Fibroblast of upper back skin (primary cell): Measurements from ENCODE around the gene KBTBD4.
"Not testable (repeated sequence)": the region's sequence is repeated elsewhere in the genome, so short reads cannot be mapped to it uniquely, and the experiment has no call there.

Experiments
- DNase-seq: peaks from one replicate; pipeline ENCODE4 v3.0.0-alpha.2; 2013

KBTBD4 gene

DNA sequence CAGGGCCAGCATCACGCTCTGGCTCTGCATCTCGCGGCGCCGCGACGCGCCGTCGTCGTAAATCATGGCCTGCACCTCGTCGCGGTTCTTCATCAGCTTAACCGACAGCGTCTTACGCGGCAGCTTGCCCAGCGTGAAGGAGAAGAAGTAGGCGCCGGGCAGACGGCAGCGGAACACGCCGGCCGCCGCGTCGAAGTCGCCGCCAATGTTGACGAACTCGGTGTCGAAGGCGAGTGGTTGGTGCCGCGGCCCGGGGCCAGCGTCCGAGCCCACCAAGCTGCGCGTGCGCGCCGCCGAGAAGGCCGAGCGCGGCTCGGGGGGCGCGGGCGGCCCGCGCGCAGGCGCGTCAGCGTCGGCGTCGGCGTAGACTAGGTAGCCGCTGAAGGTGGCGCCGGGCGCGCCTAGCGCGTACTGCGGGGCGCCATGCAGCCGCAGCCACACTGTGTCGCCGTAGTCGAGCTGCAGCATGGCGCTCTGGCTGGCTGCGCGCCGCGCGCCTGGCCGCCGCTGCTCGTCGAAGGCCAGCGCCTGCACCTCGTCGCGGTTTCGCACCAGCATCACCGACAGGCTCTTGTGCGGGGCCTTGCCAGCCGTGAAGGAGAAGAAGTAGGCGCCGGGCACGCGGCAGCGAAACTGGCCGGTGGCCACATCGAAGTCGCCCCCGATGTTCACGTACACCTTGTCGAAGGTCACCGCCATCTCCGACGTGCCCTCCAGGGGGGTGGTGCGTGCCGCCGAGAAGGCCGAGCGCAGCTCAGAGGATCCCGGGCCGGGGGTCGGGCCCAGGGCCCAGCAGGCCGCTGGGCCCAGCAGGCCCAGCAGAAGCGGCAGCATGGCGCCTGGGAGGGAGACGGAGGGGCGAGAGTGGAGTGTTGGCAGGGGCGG, 11.4 kb upstream of the KBTBD4 start:
- DNase-seq = no peak

DNA sequence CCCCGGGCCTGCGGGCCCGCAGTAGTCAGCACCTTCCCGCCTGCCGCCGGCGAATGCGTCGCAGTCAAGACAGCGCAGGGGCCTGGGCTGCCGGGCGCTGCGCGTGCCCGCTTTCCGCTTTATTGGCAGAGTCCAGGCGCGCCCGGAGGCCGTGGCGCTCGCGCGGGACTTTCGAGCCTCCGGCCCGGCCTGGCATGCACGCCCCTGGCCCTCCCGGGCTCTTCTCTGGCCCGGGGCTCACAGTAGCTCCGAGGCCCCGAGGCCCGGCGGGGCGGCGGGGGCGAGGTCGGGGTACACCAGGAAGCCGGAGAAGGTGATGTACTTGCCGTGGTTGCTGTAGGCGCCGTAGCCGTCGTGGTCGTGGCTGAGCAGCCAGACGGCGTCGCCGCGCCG, 10.8 kb upstream of the KBTBD4 start:
- DNase-seq = no peak

DNA sequence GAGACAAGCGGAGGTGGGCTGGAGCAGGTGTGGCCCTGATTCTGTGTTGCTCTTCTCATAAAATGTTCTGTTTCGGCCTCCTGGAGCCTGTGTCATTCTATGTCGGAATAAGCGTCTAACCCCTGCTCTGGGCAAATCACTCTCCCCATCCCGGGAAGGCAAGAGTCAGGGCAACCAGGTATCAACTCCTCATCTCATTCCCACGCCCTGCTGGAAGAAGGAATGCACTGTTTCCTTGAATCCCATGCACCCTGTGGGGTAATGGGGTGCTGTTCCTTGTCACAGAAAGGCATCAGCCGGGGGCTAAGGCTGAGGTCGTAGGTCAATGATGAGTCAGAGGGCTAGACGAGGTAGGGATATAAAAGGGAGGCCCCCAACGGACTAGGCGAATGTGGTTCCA, 10.3 kb upstream of the KBTBD4 start:
- DNase-seq = no peak

DNA sequence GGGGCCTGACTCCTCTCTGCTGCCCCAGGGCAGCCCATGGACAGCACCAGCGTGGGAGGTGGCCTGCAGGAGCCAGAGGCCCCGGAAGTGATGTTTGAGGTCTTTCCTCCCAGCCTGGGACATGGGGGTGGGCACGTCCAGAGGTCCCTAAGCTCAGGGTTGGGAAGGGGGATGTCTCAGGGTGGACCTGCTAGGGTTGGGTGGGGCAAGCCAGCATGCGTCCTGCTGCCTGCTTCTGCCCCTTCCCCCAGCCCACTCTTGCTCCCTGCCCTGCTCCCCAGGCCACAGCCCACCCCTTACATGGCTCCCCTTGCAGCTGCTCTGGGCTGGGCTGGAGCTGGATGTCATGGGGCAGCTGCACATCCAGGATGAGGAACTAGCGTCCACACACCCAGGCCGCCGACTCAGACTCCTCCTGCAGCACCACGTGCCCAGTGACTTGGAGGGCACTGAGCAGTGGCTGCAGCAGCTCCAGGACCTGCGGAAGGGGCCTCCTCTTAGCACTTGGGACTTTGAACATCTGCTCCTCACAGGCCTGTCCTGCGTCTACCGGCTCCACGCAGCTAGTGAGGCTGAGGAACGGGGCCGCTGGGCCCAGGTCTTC, 9.1 kb upstream of the KBTBD4 start:
- no peak for DNase-seq

DNA sequence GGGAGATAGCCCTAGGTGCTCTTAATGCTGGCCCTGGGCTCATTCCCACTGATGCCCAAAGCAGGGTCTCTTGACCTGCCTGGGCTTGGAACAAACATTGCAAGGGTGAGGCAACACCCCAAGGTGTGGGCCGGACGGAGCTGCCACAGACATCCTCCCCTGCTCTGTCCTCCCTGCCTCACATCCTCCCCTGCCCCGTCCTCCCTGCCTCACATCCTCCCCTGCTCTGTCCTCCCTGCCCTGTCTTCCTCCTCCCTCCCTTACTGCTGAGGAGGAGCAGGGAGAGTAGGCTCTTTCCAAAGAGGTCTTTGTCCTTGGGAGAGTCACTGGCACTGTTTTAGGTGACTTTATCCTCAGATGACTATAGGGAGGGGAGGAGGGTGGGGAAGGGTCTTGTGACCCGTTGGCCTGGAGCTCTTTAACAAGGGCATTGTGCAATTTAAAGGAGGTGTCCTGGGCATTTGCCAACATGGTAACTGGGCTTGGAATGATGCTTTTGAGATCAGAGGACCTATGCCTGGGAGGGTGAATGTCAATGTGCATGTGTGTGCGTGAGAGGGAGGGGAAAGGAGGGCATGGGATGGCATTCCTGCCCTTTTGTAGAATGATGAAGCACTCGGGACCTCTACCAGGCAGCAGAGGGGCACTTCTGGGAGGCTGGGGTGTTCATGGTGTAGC, 8.4 kb upstream of the KBTBD4 start:
- no peak for DNase-seq

DNA sequence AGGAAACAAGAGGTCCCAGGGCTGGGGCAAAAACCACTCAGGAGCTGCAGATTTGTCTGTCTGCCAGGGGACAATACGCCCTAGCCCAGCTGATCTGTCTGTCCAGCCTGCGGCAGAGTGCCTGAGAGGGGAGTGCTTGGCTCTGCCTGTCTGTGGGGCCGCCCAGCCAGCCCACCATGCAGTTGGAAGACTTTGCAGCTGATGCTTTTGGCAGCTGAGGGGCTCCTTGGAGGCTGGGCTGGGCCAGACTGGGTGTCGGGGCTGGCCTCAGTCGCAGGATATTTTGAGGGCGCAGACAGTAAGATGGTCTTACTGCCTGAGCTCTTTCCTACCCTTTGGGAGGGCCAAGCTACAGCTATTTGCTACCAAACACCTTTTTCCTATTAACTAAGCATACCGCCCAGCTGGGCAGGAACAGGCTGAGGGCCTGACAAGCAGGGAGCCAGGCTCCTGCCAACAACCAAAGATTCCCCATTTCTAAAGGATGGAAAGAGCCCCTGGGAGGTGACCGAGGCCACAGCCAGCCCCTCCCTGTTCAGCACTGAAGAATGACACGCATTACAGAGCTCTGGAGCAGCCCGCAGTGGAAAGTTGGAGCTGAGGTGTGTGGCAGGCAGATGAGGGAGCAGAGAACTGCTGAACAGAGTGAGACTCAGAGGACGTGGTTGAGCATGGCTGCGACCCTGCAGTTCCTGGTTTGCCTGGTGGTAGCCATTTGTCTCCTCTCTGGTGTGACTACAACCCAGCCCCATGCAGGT, 7.5 kb upstream of the KBTBD4 start, which contains the start of gene FAM180B:
TSS of gene FAM180B (plus strand) at position 581 of the 758 bp plus-strand sequence. CDS start at position 672, 91 bp downstream.
- no peak for DNase-seq

DNA sequence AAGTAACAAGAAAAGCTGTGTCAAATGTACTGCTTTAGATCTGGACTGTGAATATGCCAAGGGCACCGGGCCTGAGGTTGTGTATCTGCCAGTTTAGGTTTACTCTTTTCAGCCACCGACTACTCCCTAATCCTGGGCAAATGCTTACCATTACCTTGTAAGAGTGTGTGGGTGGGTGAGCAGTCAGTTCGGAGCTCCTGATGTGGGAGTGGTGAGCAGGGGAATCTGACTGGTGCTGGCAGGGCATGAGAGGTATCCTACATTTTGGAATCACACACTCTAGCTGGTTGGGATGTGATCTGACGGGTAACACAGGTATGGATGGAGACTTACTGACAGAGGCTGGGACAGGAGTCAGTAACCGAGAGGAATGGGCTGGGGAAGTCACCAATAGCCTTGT, 5.1 kb upstream of the KBTBD4 start:
- DNase-seq = no peak

DNA sequence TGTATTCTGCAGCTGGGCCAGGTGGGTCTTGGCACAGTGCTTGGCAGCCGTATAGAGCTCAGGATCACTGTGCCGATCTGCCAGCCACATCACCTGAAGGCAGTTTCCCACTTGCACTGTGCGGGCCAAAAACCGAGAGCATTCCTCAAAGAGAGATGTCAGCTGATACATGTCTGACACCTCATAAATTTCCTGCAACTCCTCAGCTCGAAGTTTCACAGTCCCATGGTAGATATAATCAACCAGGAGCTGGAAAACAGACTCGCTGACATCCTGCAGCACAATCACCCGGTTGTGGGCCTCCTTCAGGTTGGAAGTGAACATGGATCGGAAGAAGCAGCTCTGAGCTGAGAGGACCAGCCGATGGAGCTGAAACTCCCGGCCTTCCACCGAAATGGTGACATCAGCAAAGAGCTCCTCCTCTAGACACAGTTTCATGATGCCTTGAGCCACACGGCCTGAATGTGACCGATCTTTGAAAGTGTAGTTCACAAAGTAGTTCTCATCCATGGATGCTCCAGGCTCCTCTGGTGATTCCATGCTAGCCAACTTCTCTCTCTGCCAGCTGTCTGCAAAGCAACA, 1.2 kb downstream of the KBTBD4 start:
- DNase-seq = no peak

DNA sequence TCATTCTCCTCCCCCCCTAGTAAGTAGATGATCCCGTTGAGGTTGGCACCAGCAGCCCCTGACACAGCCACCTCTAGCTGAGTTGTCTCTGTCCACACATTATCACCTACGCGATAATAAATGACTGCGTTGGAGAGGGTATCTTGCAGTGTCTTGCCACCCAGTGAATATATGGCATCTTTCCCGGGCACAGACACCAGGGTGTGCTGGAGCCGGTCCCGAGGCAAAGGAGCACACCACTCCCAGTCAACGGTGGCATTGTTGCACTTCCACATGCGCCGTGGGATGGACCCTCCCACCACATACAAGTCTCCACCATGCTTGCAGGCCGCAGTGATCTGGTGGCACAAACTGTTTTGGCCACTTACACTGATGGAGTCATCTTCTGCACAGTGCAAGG, 5.4 kb downstream of the KBTBD4 start:
- DNase-seq = no peak

DNA sequence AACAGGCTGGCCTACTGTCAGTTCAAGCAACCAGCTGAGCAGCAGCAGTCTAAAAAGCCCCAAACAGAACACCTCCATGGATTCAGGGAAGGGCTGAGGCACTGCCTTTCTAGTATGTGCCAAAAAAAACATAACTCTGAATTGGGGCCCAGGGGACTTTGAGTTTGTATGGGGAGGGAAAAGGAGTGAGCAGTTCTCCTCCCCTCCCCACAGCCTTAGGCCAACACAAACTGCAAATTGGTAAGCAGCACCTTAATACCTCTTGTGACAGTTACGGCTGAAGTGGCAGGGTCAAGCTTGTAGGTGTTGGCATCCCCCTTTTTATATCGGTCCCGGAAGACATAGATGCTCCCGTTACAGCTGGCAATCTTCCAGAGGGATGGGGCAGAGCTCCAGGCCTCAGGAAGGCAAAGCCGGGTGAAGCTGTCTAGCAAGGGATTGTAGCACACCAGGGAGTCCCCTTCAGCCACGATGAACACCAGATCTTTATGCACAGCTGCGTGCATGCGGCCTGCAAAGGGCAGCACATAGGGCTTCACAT, 6.0 kb downstream of the KBTBD4 start:
- no peak for DNase-seq

DNA sequence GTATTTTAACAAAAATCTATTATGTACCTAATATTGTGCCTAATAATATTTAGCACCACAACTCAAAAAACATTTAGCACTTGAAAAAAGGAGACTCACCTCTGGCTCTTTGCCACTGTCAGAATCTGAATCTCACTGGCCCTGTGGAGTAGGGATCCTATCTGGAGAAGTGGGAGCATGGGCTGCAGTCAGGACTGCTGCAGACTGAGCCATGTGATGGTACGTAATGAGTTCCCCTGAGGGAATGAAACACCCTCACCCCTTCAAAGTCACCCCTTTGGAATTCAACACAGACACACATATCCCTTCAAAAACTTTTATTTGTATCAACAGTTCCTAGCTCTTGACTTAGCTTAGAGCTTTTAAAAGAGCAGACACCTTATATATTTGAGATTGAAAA, 6.9 kb downstream of the KBTBD4 start:
- DNase-seq = no peak

DNA sequence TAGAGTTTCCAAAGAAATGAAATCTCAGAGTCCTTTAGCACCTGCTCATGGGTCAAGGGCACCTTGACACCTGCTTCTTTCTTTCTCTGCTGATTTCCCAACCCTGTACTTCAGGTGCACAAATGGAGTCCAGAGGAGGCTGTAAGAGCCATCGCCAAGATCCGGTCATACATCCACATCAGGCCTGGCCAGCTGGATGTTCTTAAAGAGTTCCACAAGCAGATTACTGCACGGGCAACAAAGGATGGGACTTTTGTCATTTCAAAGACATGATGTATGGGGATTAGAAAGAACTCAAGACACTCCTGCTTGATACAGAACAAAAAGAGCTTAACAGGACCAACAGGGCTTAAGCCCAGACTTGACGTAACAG, 7.4 kb downstream of the KBTBD4 start:
- no peak for DNase-seq

DNA sequence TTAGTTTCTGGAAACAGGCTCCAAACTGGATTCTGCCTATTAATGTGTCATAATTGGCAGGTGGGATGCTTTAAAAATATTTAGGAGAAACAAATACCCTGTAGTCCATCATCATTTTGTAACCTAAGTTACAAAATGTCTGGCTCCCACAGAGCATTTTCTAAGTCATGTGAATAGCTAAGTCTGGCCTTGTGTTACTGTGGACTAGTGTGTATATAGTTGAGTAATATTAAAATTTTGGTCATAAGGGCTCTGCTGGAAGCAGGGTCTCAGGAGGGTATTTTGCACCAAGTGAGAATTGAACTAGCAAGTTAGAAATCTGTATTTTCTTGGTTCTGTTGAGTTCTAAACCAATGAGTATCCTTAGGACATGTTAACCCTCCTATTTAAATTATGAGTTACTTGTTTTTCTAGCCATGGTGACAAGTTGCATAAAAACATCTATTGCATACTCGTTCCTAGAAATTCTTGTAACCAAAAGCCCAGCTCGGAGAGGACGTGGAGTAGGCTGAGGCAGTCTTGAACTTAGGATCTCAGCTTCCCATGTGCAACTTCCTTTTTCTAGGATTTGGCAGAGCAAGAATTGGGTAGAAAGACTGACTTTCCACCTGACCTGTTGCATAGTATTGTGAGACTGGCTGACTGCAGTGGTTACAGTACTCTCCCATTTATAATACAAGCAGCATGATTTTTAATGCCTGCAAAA, 8.0 kb downstream of the KBTBD4 start:
- DNase-seq = no peak

DNA sequence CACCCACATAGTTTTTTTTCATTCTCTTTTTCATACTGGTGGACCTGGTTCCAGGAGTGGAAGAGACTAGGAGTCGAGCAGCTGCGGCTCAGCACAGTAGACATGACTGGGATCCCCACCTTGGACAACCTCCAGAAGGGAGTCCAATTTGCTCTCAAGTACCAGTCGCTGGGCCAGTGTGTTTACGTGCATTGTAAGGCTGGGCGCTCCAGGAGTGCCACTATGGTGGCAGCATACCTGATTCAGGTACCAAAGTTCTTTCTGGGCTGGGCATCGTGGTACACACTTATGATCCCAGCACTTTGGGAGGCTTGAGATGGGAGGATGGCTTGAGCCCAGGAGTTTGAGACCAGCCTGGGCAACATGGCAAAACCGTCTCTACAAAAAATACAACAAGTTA, 9.1 kb downstream of the KBTBD4 start:
- DNase-seq = no peak

DNA sequence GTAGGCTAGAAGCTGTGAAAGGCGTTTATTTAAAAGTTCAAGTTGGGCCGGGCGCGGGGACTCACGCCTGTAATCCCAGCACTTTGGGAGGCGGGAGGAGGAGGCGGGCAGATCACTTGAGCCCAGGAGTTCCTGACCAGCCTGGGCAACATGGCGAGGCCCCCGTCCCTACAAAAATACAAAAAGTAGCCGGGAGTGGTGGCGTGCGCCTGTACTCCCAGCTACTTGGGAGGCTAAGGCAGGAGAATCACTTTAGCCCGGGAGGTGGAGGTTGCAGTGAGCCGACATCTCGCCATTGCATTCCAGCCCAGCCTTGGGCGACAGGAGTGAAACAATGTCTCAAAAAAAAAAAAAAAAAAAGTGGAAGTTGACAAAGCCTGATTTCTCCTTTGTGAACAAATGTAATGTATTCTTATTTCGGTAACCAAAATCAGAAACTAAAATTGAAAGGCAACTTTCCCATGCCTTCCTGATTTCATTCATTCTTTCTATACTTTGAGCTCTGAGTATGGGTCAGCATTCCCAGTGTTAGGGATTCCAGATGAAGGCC, 12.5 kb downstream of the KBTBD4 start:
- no peak for DNase-seq

DNA sequence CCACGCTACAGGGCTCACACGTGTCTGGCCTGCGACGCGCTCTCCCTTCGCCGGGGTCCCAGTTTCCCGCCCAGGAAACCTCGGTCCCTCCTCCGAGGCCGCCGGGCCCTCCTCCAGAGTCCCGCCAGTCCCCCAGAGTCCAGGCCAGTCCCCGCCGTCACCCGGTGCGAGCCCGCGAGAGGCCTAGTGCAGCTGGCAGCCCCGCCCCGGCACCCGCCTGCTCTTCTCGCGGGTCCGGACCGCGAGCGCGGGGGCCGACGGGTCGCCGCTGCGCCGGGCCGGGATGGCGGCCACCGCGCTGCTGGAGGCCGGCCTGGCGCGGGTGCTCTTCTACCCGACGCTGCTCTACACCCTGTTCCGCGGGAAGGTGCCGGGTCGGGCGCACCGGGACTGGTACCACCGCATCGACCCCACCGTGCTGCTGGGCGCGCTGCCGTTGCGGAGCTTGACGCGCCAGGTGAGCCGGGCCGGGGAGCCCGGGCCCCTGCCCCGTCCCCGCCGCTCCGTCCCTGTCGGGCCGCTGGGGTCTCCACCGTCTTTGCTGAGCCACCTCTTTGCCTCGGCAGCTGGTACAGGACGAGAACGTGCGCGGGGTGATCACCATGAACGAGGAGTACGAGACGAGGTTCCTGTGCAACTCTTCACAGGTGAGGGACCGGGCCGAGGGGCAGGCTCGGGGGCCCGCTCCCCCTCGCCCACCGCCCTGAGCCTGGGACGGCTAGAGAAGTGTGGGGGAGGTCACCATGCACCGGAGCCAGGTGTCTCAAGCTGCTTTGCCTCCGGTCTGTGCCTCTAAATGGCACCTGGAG, 13.2 kb downstream of the KBTBD4 start, which contains the start of gene PTPMT1:
TSS of gene PTPMT1 (plus strand) at position 260 of the 809 bp plus-strand sequence. CDS start at position 284, 24 bp downstream.
- peak; percentile 69 for DNase-seq

DNA sequence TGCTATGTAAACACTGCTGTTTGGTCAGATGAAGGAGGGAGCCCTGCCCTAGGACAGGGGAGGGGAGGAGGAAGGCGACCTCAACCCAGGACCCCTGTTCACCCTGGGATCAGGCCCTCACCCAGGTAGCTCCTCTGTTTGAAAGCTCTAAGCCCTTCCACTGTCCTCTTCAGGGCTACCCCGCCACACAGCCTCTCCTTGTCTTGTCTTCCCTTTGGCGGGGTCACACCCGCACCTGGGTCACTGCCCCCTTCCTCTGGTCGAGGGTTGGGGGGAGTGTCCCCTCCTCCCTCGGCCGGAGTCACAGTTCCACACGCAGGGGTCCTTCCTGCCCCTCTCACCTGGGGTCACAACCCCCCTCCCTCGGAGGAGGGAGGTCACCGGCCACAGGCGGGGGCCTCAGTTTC, 13.8 kb downstream of the KBTBD4 start:
- no peak for DNase-seq

DNA sequence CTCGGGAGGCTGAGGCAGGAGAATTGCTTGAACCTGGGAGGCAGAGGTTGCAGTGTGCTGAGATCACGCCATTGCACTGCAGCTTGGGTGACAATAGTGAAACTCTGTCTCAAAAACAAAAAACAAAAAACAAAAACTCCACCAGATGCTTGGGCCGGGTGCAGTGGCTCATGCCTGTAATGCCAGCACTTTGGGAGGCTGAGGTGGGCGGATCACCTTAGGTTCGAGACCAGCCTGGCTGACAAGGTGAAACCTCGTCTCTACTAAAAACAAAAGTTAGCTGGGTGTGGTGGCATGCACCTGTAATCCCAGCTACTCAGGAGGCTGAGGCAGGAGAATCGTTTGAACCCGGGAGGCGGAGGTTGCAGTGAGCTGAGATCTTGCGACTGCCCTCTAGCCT, 14.4 kb downstream of the KBTBD4 start:
- DNase-seq = not testable (repeated sequence)

DNA sequence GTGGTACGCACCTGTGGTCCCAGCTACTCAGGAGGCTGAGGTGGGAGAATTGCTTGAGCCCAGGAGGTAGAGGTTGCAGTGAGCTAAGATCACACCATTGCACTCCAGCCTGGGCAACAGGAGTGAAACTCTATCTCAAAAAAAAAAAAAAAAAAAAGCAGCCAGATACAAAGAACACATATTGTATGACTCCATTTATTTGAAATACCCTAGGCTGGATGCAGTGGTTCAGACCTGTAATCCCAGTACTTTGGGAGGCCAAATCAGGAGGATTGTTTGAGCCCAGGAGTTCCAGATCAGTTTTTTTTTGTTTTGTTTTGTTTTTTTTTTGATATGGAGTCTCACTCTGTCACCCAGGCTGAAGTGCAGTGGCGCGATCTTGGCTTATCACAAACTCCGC, 16.4 kb downstream of the KBTBD4 start:
- not testable (repeated sequence) for DNase-seq

DNA sequence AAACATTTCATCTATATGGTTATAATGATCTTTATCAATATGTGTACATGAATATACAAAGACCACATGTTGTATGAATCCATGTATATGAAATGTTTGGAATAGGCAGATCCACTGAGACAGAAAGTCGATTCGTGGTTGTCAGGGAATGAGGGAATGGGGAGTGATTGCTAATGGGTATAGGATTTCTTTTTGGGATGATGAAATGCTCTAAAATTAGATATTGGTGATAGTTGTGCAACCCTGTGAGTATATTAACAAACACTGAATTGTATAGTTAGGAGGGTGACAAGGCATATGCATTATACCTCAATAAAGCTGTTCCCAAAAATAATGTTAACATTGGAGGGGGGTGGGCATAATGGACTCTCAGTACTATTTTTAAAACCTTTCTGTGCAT, 18.3 kb downstream of the KBTBD4 start:
- peak; percentile 51 for DNase-seq
